ENCODE measurements around the gene PDSS2. TPM values are rescaled to one million over a fixed set of nuclear protein-coding genes. Genes with fewer than 3 reads are reported as not detected.

The PDSS2 gene
- total and polyA plus RNA-seq, 9 of the 15 experiments (the other 6 are each of a cell fraction or from before 2014, with no cell fraction given), result 5.8 to 21.1 (median 12.0) TPM

- TF ChIP-seq SFPQ (IDR thresholded peaks at IDR 0.05; ENCODE audit: low read depth, low read length), result no peak
- peak; percentile 22 to 51 (median 29); a peak in 4 of 6 replicates for TF ChIP-seq CTCF (IDR thresholded peaks at IDR 0.05 in 2 of 3, conservative IDR thresholded peaks at IDR 0.05 in 1 of 3; ENCODE audit: insufficient read depth in 2 of 3, low read depth in 1 of 3, low read length in 3 of 3)
- TF ChIP-seq DEAF1 (CRISPR knock-in tag; IDR thresholded peaks at IDR 0.05), result 0 out of 2 replicates have a peak, but pooled peaks have one; percentile 34
- TF ChIP-seq, protein P1, sequence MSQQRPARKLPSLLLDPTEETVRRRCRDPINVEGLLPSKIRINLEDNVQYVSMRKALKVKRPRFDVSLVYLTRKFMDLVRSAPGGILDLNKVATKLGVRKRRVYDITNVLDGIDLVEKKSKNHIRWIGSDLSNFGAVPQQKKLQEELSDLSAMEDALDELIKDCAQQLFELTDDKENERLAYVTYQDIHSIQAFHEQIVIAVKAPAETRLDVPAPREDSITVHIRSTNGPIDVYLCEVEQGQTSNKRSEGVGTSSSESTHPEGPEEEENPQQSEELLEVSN (IDR thresholded peaks at IDR 0.05; ENCODE audit: borderline replicate concordance in 1 of 2, extremely low read depth in 1 of 2, insufficient read depth in 1 of 2, insufficient read length in 1 of 2, low read depth in 1 of 2, low read length in 1 of 2, poor library complexity in 1 of 2, severe bottlenecking in 1 of 2), result no peak
- TF ChIP-seq SNRNP70 (optimal IDR thresholded peaks at IDR 0.05; ENCODE audit: low read depth, low read length), result no peak
- TF ChIP-seq, protein P2, sequence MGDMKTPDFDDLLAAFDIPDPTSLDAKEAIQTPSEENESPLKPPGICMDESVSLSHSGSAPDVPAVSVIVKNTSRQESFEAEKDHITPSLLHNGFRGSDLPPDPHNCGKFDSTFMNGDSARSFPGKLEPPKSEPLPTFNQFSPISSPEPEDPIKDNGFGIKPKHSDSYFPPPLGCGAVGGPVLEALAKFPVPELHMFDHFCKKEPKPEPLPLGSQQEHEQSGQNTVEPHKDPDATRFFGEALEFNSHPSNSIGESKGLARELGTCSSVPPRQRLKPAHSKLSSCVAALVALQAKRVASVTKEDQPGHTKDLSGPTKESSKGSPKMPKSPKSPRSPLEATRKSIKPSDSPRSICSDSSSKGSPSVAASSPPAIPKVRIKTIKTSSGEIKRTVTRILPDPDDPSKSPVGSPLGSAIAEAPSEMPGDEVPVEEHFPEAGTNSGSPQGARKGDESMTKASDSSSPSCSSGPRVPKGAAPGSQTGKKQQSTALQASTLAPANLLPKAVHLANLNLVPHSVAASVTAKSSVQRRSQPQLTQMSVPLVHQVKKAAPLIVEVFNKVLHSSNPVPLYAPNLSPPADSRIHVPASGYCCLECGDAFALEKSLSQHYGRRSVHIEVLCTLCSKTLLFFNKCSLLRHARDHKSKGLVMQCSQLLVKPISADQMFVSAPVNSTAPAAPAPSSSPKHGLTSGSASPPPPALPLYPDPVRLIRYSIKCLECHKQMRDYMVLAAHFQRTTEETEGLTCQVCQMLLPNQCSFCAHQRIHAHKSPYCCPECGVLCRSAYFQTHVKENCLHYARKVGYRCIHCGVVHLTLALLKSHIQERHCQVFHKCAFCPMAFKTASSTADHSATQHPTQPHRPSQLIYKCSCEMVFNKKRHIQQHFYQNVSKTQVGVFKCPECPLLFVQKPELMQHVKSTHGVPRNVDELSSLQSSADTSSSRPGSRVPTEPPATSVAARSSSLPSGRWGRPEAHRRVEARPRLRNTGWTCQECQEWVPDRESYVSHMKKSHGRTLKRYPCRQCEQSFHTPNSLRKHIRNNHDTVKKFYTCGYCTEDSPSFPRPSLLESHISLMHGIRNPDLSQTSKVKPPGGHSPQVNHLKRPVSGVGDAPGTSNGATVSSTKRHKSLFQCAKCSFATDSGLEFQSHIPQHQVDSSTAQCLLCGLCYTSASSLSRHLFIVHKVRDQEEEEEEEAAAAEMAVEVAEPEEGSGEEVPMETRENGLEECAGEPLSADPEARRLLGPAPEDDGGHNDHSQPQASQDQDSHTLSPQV (IDR thresholded peaks at IDR 0.05), result no peak
These were observed 273.9 kb downstream of the PDSS2 start (continued) for GRCh38 chr6:107185391-107185970.
